ENCODE measurements around the gene MRPL1. TPM values are rescaled to one million over a fixed set of nuclear protein-coding genes. Genes with fewer than 3 reads are reported as not detected.

The MRPL1 gene
- total RNA-seq, 6 experiments from 2014 or later, result 12.8 to 26.0 (median 17.8) TPM

GRCh38 chr4:77922158-77923094 is 59.8 kb downstream of the MRPL1 start:
- Histone ChIP-seq H3K9me3 (no peaks in the 10 kb centered on the region), H3K27ac (peak overlapping the region in 1 of 3 donors; percentile 12), H3K4me1 (no peaks in the 10 kb centered on the region), H3K4me3 (no peak overlapping the region), H3K27me3 (no peaks in the 10 kb centered on the region), H3K36me3 (no peaks in the 10 kb centered on the region)
- ATAC-seq, result peak; percentile 53 to 92 (median 64)
- no peak for DNase-seq
- WGBS (ENCODE audit: insufficient coverage, low coverage, low lambda C conversion rate, missing lambda C conversion rate), result 73% methylated on average over 4 of the region's 4 CpGs
- intact Hi-C loops (cut with DNase I), result no loop called here
- TF ChIP-seq CTCF (IDR thresholded peaks at IDR 0.05) (no peak), POLR2A (IDR thresholded peaks at IDR 0.05) (no peak)

- ATAC-seq, result peak in 3 of 4 donors; percentile 46 to 66 (median 52)
- DNase-seq, result no peak
- no peak overlapping the region for H3K4me3 ChIP-seq
- no peaks in the 10 kb centered on the region for H3K36me3 ChIP-seq
- TF ChIP-seq POLR2A (IDR thresholded peaks at IDR 0.05) (no peak), CTCF (IDR thresholded peaks at IDR 0.05) (no peak)
- no peaks in the 10 kb centered on the region for H3K27me3 ChIP-seq
- WGBS (ENCODE audit: insufficient coverage, low coverage, low lambda C conversion rate, missing lambda C conversion rate), result 33% methylated on average over 1 of the region's 1 CpG
- no peak overlapping the region for H3K27ac ChIP-seq
- peaks cover 0 to 6% (median 0%) of the 10 kb centered on the region in 4 donors for H3K4me1 ChIP-seq
- intact Hi-C loops (cut with DNase I), result no loop called here
- no peaks in the 10 kb centered on the region for H3K9me3 ChIP-seq
Measured at GRCh38 chr4:77927991-77928925, 65.6 kb downstream of the MRPL1 start.

GRCh38 chr4:77930154-77930639 is 67.6 kb downstream of the MRPL1 start:
- Histone ChIP-seq H3K4me1 (peaks cover 0 to 6% (median 0%) of the 10 kb centered on the region in 4 donors), H3K27me3 (no peaks in the 10 kb centered on the region), H3K9me3 (no peaks in the 10 kb centered on the region), H3K36me3 (peaks cover 0 to 4% (median 0%) of the 10 kb centered on the region in 4 donors), H3K27ac (no peak overlapping the region), H3K4me3 (no peak overlapping the region)
- intact Hi-C loops (cut with DNase I), result no loop called here
- ATAC-seq, result no peak
- no peak for TF ChIP-seq POLR2A (IDR thresholded peaks at IDR 0.05)
- TF ChIP-seq CTCF (IDR thresholded peaks at IDR 0.05), result no peak
- DNase-seq, result no peak
- 92% methylated on average over 5 of the region's 7 CpGs for WGBS (ENCODE audit: insufficient coverage, low coverage, low lambda C conversion rate, missing lambda C conversion rate)

GRCh38 chr4:77930876-77931275 is 68.2 kb downstream of the MRPL1 start:
- intact Hi-C loops (cut with DNase I), result no loop called here
- DNase-seq (no peak), ATAC-seq (no peak)
- no peak overlapping the region for H3K4me3 ChIP-seq
- H3K27ac ChIP-seq, result no peak overlapping the region
- peaks cover 0 to 6% (median 0%) of the 10 kb centered on the region in 4 donors for H3K4me1 ChIP-seq
- WGBS (ENCODE audit: insufficient coverage, low coverage, low lambda C conversion rate, missing lambda C conversion rate), result 98% methylated on average over 4 of the region's 4 CpGs
- no peaks in the 10 kb centered on the region for H3K9me3 ChIP-seq
- H3K27me3 ChIP-seq, result no peaks in the 10 kb centered on the region
- TF ChIP-seq POLR2A (IDR thresholded peaks at IDR 0.05) (no peak), CTCF (IDR thresholded peaks at IDR 0.05) (no peak)
- H3K36me3 ChIP-seq, result peaks cover 0 to 4% (median under 1%) of the 10 kb centered on the region in 4 donors
